Measurements from ENCODE around the gene SKIC3. TPM values are rescaled to one million over a fixed set of nuclear protein-coding genes. Genes with fewer than 3 reads are reported as not detected.

SKIC3 gene
- total and polyA plus RNA-seq, 2 of the 13 experiments (the other 11 are each of a cell fraction or from before 2014, with no cell fraction given): 36.9 to 61.5 TPM

GRCh38 chr5:95519681-95520080 lies 35.1 kb downstream of the SKIC3 start (continued):
- no peak for TF ChIP-seq AKNA (CRISPR knock-in tag; IDR thresholded peaks at IDR 0.05; ENCODE audit: borderline replicate concordance)
- no peak for TF ChIP-seq ZNF501 (CRISPR knock-in tag; IDR thresholded peaks at IDR 0.05)
- TF ChIP-seq ZNF362 (CRISPR knock-in tag; IDR thresholded peaks at IDR 0.05; ENCODE audit: borderline replicate concordance): no peak
- no peak for TF ChIP-seq EHMT2 (IDR thresholded peaks at IDR 0.05; ENCODE audit: borderline replicate concordance, low read depth, low read length)
- no peak for TF ChIP-seq TCF7 (IDR thresholded peaks at IDR 0.05; ENCODE audit: low read depth)
- TF ChIP-seq ZNF446 (CRISPR knock-in tag; IDR thresholded peaks at IDR 0.05): no peak
- no peak for TF ChIP-seq ZNF607 (CRISPR knock-in tag; IDR thresholded peaks at IDR 0.05; ENCODE audit: borderline replicate concordance)
- TF ChIP-seq ZSCAN20 (CRISPR knock-in tag; IDR thresholded peaks at IDR 0.05; ENCODE audit: borderline replicate concordance): no peak
